Measurements from ENCODE around the gene ETDB.
"Not testable (repeated sequence)": the region's sequence is repeated elsewhere in the genome, so short reads cannot be mapped to it uniquely, and the experiment has no call there.

GRCh38 chrX:135169534-135169933 lies 49.2 kb upstream of the ETDB start:
- TF ChIP-seq, protein P1, sequence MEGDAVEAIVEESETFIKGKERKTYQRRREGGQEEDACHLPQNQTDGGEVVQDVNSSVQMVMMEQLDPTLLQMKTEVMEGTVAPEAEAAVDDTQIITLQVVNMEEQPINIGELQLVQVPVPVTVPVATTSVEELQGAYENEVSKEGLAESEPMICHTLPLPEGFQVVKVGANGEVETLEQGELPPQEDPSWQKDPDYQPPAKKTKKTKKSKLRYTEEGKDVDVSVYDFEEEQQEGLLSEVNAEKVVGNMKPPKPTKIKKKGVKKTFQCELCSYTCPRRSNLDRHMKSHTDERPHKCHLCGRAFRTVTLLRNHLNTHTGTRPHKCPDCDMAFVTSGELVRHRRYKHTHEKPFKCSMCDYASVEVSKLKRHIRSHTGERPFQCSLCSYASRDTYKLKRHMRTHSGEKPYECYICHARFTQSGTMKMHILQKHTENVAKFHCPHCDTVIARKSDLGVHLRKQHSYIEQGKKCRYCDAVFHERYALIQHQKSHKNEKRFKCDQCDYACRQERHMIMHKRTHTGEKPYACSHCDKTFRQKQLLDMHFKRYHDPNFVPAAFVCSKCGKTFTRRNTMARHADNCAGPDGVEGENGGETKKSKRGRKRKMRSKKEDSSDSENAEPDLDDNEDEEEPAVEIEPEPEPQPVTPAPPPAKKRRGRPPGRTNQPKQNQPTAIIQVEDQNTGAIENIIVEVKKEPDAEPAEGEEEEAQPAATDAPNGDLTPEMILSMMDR (IDR thresholded peaks at IDR 0.05): not testable (repeated sequence)
- not testable (repeated sequence) for TF ChIP-seq POLR2AphosphoS5 (IDR thresholded peaks at IDR 0.05)

Data from suprapubic skin (tissue), 3 donors.